ENCODE data around the gene CSRP1. TPM values are rescaled to one million over a fixed set of nuclear protein-coding genes. Genes with fewer than 3 reads are reported as not detected.
A peak's percentile ranks its signal among the peaks of the same experiment; 100 is the strongest.

Gene CSRP1
- total RNA-seq, 1 donor from 2014 or later = 823 TPM

- no peak for DNase-seq (ENCODE audit: low read depth)
- Histone ChIP-seq H3K27me3 (ENCODE audit: control insufficient read depth, insufficient read depth, low read length) (no peaks in the 10 kb centered on the region), H3K36me3 (ENCODE audit: control insufficient read depth, insufficient read depth, low read length) (no peaks in the 10 kb centered on the region), H3K4me3 (ENCODE audit: low read depth, low read length) (no peak overlapping the region)
- TF ChIP-seq CTCF (IDR thresholded peaks at IDR 0.05; ENCODE audit: insufficient read depth, low read length, poor library complexity, severe bottlenecking) = no peak
Observed at GRCh38 chr1:201543871-201544642, 37.1 kb upstream of the CSRP1 start.

DNA sequence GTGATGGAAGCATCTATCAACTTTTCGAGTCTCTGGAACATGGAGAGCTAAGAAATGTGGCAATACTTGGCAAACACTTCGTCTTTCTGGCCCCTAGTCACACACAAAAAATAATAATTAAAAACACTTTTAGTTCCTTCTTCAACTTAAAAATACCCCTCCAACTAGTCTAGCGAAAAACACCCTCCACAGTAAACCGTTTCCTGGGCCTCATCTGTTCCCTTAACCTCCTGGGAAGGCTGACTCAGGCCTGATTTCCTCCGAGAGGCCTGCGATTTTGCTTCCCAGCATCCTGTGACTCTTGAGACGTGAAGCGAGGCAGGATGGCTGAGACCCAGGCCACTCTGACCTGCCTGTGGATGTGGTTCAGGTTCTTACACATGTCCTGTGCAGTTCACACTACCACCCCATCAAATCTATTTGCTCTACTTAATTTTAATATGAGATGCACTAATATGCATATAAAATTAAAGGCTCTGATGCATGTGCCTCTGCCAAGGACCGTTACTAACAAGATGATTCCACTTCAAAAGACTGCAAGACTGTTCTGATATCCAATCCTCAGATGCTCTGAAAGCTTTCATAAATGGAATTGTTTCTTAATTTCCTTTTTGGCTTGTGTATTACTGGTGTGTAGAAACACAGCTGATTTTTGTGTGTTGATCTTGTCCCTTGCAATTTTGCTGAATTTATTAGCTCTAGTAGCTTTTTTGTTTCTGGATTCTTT is 35.5 kb upstream of the CSRP1 start:
- Histone ChIP-seq H3K4me3 (ENCODE audit: low read depth, low read length) (no peak overlapping the region), H3K27me3 (ENCODE audit: control insufficient read depth, insufficient read depth, low read length) (no peaks in the 10 kb centered on the region), H3K36me3 (ENCODE audit: control insufficient read depth, insufficient read depth, low read length) (no peaks in the 10 kb centered on the region)
- no peak for TF ChIP-seq CTCF (IDR thresholded peaks at IDR 0.05; ENCODE audit: insufficient read depth, low read length, poor library complexity, severe bottlenecking)
- DNase-seq (ENCODE audit: low read depth) = no peak

DNA sequence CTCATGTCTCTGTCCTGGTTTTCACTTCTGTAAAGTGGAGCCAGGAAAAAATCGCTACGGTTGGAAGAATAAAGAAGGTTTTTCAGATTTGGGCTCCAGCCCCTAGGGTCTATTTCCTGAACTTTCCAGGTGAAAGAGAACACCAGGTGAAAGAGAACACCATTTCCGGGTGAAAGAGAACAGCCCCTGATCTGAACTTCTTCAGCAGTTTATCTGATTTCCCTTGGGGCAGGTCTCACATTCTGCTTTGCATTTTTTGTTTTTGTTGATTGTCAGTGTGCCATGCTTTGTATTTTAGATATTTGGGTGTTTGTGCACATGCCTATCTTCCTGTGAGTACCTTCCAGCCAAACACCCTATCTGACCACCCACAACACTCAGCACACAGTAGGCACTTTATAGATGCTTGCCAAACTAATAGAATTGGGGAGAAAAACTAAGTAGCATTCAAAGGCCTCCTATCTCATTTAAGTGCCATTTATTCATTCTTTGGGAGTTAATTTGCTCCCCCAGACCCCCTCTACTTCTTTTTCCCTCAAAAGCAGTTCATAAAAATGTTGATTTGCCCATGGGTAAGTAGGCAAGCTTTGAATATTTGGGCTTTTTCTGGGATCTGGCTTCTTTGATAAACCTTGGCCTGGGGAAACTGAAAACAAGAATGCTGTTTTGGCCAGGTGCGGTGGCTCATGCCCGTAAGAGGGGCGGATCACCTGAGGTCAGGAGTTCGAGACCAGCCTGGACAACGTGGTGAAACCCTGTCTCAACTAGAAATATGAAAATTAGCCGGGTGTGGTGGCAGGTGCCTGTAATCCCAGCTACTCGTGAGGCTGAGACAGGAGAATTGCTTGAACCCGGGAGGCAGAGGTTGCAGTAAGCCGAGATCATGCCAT is 34.2 kb upstream of the CSRP1 start:
- no peak for DNase-seq (ENCODE audit: low read depth)
- Histone ChIP-seq H3K4me3 (ENCODE audit: low read depth, low read length) (no peak overlapping the region), H3K36me3 (ENCODE audit: control insufficient read depth, insufficient read depth, low read length) (no peaks in the 10 kb centered on the region), H3K27me3 (ENCODE audit: control insufficient read depth, insufficient read depth, low read length) (no peaks in the 10 kb centered on the region)
- TF ChIP-seq CTCF (IDR thresholded peaks at IDR 0.05; ENCODE audit: insufficient read depth, low read length, poor library complexity, severe bottlenecking) = no peak

DNA sequence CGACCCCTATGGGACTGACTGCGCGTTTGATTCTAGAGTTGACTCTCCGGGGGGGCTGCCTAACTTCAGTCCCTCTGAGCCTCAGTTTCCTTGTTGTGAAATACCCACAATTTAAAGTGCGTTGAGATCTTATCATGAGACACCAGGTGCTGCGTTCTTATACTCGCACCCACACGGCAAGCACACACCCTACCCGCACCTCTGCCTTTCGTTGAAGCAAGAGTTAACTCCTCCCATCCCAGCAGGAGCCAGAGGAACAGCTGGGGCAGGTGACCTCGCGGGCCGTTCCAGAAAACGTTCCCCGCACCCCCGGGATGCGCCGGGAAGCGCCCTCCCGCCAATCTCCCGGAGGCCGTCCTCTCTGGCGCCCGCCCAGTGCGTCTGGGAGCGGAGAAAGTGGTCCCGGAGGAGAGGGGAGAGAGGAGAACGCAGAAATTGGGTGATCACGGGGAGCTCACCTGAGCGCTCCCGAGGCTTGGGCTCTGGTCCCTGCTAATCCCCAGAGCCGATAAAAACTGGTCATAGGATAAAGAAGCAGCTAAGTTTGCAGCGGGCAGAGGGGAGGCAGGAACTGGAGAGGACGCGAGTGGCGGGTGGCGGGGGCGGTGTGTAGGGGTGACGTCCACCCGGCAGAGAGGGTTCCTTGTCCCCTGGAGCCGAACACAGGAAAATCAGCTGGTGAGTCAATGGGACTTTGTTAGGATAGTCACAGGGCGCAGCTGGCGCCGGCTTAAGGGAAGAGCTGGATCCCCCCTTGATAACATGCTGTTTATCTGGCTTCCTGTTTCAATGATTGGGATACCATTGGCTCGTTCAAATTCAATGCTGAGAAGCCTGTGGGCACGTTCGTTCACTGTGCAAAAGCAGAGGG is 32.9 kb upstream of the CSRP1 start:
- DNase-seq (ENCODE audit: low read depth) = no peak

More for the DNA sequence above, 32.9 kb upstream of the CSRP1 start:
- H3K36me3 ChIP-seq (ENCODE audit: control insufficient read depth, insufficient read depth, low read length) = no peaks in the 10 kb centered on the region
- H3K4me3 ChIP-seq (ENCODE audit: low read depth, low read length) = peak overlapping the region; percentile 67
- no peaks in the 10 kb centered on the region for H3K27me3 ChIP-seq (ENCODE audit: control insufficient read depth, insufficient read depth, low read length)
- no peak for TF ChIP-seq CTCF (IDR thresholded peaks at IDR 0.05; ENCODE audit: insufficient read depth, low read length, poor library complexity, severe bottlenecking)
